22Rv1 (cell line): ENCODE results near the gene RBM33.

ENCODE experiments used
- ZFX ChIP-seq: fragments of 450-650 bp; IDR thresholded peaks from 2 replicates; pipeline ENCODE4 v1.6.1; 2017; ENCODE audit warnings: antibody characterized with exemption, borderline replicate concordance
- TF ChIP-seq, protein P1 (sequence below): fragments of 450-650 bp; IDR thresholded peaks from 2 replicates; pipeline ENCODE4 v1.5.1; 2017; ENCODE audit warnings: mild to moderate bottlenecking

- TF ChIP-seq, protein P1, sequence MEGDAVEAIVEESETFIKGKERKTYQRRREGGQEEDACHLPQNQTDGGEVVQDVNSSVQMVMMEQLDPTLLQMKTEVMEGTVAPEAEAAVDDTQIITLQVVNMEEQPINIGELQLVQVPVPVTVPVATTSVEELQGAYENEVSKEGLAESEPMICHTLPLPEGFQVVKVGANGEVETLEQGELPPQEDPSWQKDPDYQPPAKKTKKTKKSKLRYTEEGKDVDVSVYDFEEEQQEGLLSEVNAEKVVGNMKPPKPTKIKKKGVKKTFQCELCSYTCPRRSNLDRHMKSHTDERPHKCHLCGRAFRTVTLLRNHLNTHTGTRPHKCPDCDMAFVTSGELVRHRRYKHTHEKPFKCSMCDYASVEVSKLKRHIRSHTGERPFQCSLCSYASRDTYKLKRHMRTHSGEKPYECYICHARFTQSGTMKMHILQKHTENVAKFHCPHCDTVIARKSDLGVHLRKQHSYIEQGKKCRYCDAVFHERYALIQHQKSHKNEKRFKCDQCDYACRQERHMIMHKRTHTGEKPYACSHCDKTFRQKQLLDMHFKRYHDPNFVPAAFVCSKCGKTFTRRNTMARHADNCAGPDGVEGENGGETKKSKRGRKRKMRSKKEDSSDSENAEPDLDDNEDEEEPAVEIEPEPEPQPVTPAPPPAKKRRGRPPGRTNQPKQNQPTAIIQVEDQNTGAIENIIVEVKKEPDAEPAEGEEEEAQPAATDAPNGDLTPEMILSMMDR = no peak
- no peak for TF ChIP-seq ZFX
These were observed 40.1 kb downstream of the RBM33 start for GRCh38 chr7:155684543-155684942.
